GM12878 (cell line): ENCODE measurements around the gene NOP14. TPM values are rescaled to one million over a fixed set of nuclear protein-coding genes. Genes with fewer than 3 reads are reported as not detected.
"Not testable (repeated sequence)": the region's sequence is repeated elsewhere in the genome, so short reads cannot be mapped to it uniquely, and the experiment has no call there.

ENCODE experiments used
- ATAC-seq: fragments of 200-7000 bp; cut with Tn5 transposase; 3 replicates; pipeline ENCODE4 v1.9.1; 2020; ENCODE audit warnings: mild to moderate bottlenecking, moderate library complexity
- BruUV-seq: library from RNA; stranded (reverse); fragments of 400-500 nt; replicated peaks from 2 replicates; lab custom pipeline; 2021; lab: Mats Ljungman, UMichigan
- CTCF ChIA-PET: fragments of 300-600 bp; sonication (Branson Sonifier 250); formaldehyde crosslinking; extraction: SDS; loops from one replicate; lab custom pipeline; 2021; ENCODE audit warnings: inconsistent platforms; lab: Yijun Ruan, JAX
- POLR2A ChIA-PET: fragments of 350-600 bp; formaldehyde crosslinking; extraction: SDS; loops from one replicate; lab custom pipeline; 2021; ENCODE audit warnings: inconsistent platforms; lab: Charles Lee
- RAD21 ChIA-PET: fragments of 300-600 bp; sonication (Branson Sonifier 250); formaldehyde crosslinking; loops from one replicate; lab custom pipeline; 2023; ENCODE audit warnings: antibody characterized with exemption; ENCODE audit not compliant: unreplicated experiment; lab: Charles Lee
- SMC1A ChIA-PET: fragments of 300-600 bp; sonication (Branson Sonifier 250); formaldehyde crosslinking; loops from one replicate; lab custom pipeline; 2023; ENCODE audit not compliant: unreplicated experiment, uncharacterized antibody; lab: Charles Lee
- DNase-seq: peaks from one replicate; pipeline ENCODE4 v3.0.0-alpha.2; 2011; ENCODE audit warnings: low read depth, low spot score
- FAIRE-seq: peaks from 3 replicates; lab custom pipeline; 2011; peaks lifted over from hg19 to GRCh38; lab: Jason Lieb, UNC
- H2AFZ ChIP-seq: 2 replicates; pipeline ENCODE4 v1.6.0; 2011; ENCODE audit warnings: low read depth, low read length, control low read depth; ENCODE audit not compliant: control insufficient read depth
- H3K27ac ChIP-seq: 2 replicates; pipeline ENCODE4 v1.5.1; 2011; ENCODE audit warnings: control low read depth; ENCODE audit not compliant: control insufficient read depth, insufficient read depth
- H3K27me3 ChIP-seq, 2 experiments: replicated peaks in 1 of 2; 2 replicates each; pipeline versions ENCODE4 v1.6.0 to v1.6.1; 2011; ENCODE audit warnings: low read length in 1 of 2; ENCODE audit not compliant: control insufficient read depth in 2 of 2, insufficient read depth in 2 of 2
- H3K36me3 ChIP-seq, 2 experiments: 2 replicates each; pipeline ENCODE4 v1.5.1; 2011; ENCODE audit warnings: low read length in 1 of 2; ENCODE audit not compliant: control insufficient read depth in 2 of 2, insufficient read depth in 2 of 2
- H3K4me1 ChIP-seq: 2 replicates; pipeline ENCODE4 v1.6.1; 2011; ENCODE audit warnings: mild to moderate bottlenecking, low read length, moderate library complexity, mixed read lengths; ENCODE audit not compliant: control insufficient read depth, insufficient read depth
- H3K4me2 ChIP-seq: 2 replicates; pipeline ENCODE4 v1.6.0; 2011; ENCODE audit warnings: control low read depth; ENCODE audit not compliant: control insufficient read depth, insufficient read depth
- H3K4me3 ChIP-seq: fragments of 200-600 bp; sonication (generic); 2 replicates; pipeline ENCODE4 v1.5.1; 2016
- H3K79me2 ChIP-seq: 2 replicates; pipeline ENCODE4 v1.6.0; 2011; ENCODE audit warnings: low read length; ENCODE audit not compliant: control insufficient read depth, insufficient read depth
- H3K9ac ChIP-seq: 2 replicates; pipeline ENCODE4 v1.8.0; 2011; ENCODE audit warnings: low read length, control low read depth, mixed read lengths; ENCODE audit not compliant: control insufficient read depth, insufficient read depth
- H3K9me3 ChIP-seq: replicated peaks from 3 replicates; pipeline ENCODE4 v1.5.1; 2011; ENCODE audit warnings: mild to moderate bottlenecking, low read length; ENCODE audit not compliant: control insufficient read depth, insufficient read depth
- H4K20me1 ChIP-seq: 2 replicates; pipeline ENCODE4 v1.6.0; 2011; ENCODE audit not compliant: control insufficient read depth, insufficient read depth
- CEBPB ChIP-seq, 2 experiments: fragments of 150-350 bp in 1 of 2; IDR thresholded peaks; 2 replicates each; pipeline ENCODE4 v1.6.1; 2012 to 2014; ENCODE audit warnings: low read depth in 2 of 2, low read length in 2 of 2, borderline replicate concordance in 1 of 2, inconsistent platforms in 1 of 2
- GATAD2B ChIP-seq: fragments of 450-650 bp; conservative IDR thresholded peaks from 2 replicates; pipeline ENCODE4 v1.6.1; 2017; ENCODE audit warnings: low read depth, mild to moderate bottlenecking, moderate library complexity
- TCF7 ChIP-seq: IDR thresholded peaks from 2 replicates; pipeline ENCODE4 v1.6.1; 2014; ENCODE audit warnings: antibody characterized with exemption, borderline replicate concordance
- WGBS: methylation state at CpG from one replicate; pipeline ENCODE4 v1.1.6; 2016; ENCODE audit warnings: low lambda C conversion rate; ENCODE audit not compliant: insufficient replicate concordance, insufficient coverage; ENCODE audit errors: missing lambda C conversion rate; 5-methylcytosine and 5-hydroxymethylcytosine counted together
- in situ Hi-C: fragments of 300-500 bp; cut with MboI; formaldehyde crosslinking; loops from 9 replicates; pipeline ENCODE4 v1.14.3; 2018; ENCODE audit warnings: mixed read lengths
- intact Hi-C: fragments of 100-400 bp; cut with micrococcal nuclease; formaldehyde crosslinking; loops from one replicate; pipeline ENCODE4 v1.14.2; 2022; ENCODE audit not compliant: unreplicated experiment
- polyA plus RNA-seq, 11 experiments: library from polyadenylated mRNA; depleted of rRNA in 4 of 11; unstranded in 6 of 11; stranded (reverse) in 5 of 11; fragments of >200 nt; fragmentation: Nextera tagmentation in 4 of 11; fragmentation: Illumina TruSeq in 1 of 11; extraction: Ambion mirVana in 4 of 11; extraction: Trizol in 1 of 11; gene quantifications; 1 replicate in 1 of 11; 2 replicates in 10 of 11; pipeline versions ENCODE4 v1.2.1 to v1.2.3, GENCODE V29; 2011 to 2016; ENCODE audit warnings: inconsistent platforms in 2 of 11, missing spikeins in 2 of 11, low read depth in 1 of 11
- total RNA-seq, 4 experiments: library from RNA; depleted of rRNA in 3 of 4; stranded (reverse); fragments of >200 nt in 3 of 4; fragmentation: Illumina TruSeq in 1 of 4; extraction: Trizol in 1 of 4; gene quantifications; 2 replicates each; pipeline versions ENCODE4 v1.2.1 to v1.2.3, GENCODE V29; 2013 to 2021
- TF ChIP-seq, protein P1 (sequence below): fragments of 450-650 bp; IDR thresholded peaks from 2 replicates; pipeline ENCODE4 v1.6.1; 2017; ENCODE audit warnings: borderline replicate concordance
- TF ChIP-seq, protein P2 (sequence below): IDR thresholded peaks from 2 replicates; pipeline ENCODE4 v1.6.1; 2012; ENCODE audit warnings: low read depth, low read length, improper control_type of control experiment

Gene NOP14
- total and polyA plus RNA-seq, 10 of the 15 experiments (the other 5 are each of a cell fraction or from before 2014, with no cell fraction given), result 13.8 to 80.6 (median 49.7) TPM

DNA sequence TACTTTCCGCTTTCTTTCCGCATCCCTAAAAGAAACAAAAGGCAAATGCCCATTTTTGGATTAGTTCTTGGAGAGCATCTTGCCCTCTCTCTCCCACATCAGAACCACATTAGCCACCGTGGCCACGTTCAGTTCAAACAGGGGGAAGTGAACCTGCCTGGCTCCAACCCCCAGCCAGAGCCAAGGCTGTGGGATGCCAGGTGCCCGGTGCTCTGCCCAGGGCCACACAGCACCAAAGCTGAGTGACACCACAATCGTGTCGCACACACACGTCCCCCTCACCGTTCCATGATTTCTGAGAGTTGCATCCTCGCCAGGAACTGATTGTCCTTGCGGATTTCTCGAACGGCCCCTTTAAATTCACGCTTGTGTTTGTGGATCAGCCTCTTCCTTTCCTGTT lies 24.3 kb downstream of the NOP14 start (continued):
- no peak for TF ChIP-seq CEBPB (IDR thresholded peaks at IDR 0.05; ENCODE audit: borderline replicate concordance in 1 of 2, low read depth in 2 of 2, low read length in 2 of 2)
- TF ChIP-seq GATAD2B, result no peak
- TF ChIP-seq, protein P1, sequence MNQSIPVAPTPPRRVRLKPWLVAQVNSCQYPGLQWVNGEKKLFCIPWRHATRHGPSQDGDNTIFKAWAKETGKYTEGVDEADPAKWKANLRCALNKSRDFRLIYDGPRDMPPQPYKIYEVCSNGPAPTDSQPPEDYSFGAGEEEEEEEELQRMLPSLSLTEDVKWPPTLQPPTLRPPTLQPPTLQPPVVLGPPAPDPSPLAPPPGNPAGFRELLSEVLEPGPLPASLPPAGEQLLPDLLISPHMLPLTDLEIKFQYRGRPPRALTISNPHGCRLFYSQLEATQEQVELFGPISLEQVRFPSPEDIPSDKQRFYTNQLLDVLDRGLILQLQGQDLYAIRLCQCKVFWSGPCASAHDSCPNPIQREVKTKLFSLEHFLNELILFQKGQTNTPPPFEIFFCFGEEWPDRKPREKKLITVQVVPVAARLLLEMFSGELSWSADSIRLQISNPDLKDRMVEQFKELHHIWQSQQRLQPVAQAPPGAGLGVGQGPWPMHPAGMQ, result no peak
- TF ChIP-seq, protein P2, sequence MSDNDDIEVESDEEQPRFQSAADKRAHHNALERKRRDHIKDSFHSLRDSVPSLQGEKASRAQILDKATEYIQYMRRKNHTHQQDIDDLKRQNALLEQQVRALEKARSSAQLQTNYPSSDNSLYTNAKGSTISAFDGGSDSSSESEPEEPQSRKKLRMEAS, result no peak
- TF ChIP-seq TCF7, result no peak

DNA sequence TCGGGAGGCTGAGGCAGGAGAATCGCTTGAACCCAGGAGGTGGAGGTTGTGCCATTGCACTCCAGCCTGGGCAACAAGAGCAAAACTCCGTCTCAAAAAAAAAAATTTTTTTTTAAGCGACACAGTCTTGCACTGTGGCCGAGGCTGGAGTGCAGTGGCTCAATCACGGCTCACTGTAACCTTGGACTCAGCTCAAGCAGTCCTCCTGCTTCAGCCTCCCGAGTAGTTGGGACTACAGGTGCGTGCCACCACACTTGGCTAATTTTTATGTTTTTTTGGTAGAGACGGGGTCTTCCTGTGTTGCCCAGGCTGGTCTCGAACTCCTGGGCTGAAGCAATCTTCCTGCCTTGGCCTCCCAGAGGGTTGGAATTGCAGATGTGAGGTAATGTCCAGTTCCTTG lies 24.8 kb downstream of the NOP14 start:
- H4K20me1 ChIP-seq, FAIRE-seq, intact Hi-C loops, ATAC-seq, H2AFZ ChIP-seq, H3K9ac ChIP-seq, H3K27ac ChIP-seq, DNase-seq, H3K27me3 ChIP-seq, BruUV-seq, H3K9me3 ChIP-seq: not testable (repeated sequence)
- H3K4me2 ChIP-seq, result peak overlapping the region; percentile 63; the same call in 1 of the 2 replicates
- POLR2A ChIA-PET, result interaction anchor here (1.3 kb wide), 1 partner anchor 16 kb away, joined by 9 read pairs; no protein-coding TSS in a partner anchor
- 85% methylated on average over 10 of the region's 10 CpGs for WGBS
- RAD21 ChIA-PET, result interaction anchor here (2.5 to 3.7 kb wide), 2 partner anchors 175 to 192 kb away, joined by 15 to 21 read pairs; no protein-coding TSS in a partner anchor
- peaks cover 25% of the 10 kb centered on the region for H3K4me1 ChIP-seq
- H3K4me3 ChIP-seq, result peak overlapping the region; percentile 97; the same call in 1 of the 2 replicates
- SMC1A ChIA-PET, result interaction anchor here (1.3 to 5.4 kb wide), 4 partner anchors 14 to 266 kb away, joined by 3 to 65 read pairs (median 4); no protein-coding TSS in a partner anchor
- peaks cover 25% of the 10 kb centered on the region for H3K79me2 ChIP-seq
- CTCF ChIA-PET, result interaction anchor here (1.0 to 5.2 kb wide), 3 partner anchors 11 to 40 kb away, joined by 3 to 62 read pairs (median 10); no protein-coding TSS in a partner anchor
- peaks cover 29 to 42% of the 10 kb centered on the region in 2 experiments for H3K36me3 ChIP-seq
- in situ Hi-C loops, result loop anchor here (25.0 kb wide), 1 partner anchor 176 kb away; the partner anchor contains the start of gene TNIP2
